ENCODE data around the gene DNAH12.

The DNAH12 gene

GRCh38 chr3:57287205-57287604, 256.9 kb downstream of the DNAH12 start:
- no peak overlapping the region for H3K4me2 ChIP-seq
- no peak overlapping the region for H2AFZ ChIP-seq (ENCODE audit: low read depth)
- H3K4me1 ChIP-seq (ENCODE audit: low read depth, poor library complexity, severe bottlenecking): no peaks in the 10 kb centered on the region
- no peak overlapping the region for H3K4me3 ChIP-seq (IDR thresholded peaks at IDR 0.05; ENCODE audit: insufficient read depth, low read depth, low read length)
- TF ChIP-seq CTCF (conservative IDR thresholded peaks at IDR 0.05; ENCODE audit: low read depth, low read length): no peak
- no peaks in the 10 kb centered on the region for H3K36me3 ChIP-seq (ENCODE audit: insufficient read depth)
- H3K9ac ChIP-seq: no peak overlapping the region
- no peaks in the 10 kb centered on the region for H3K79me2 ChIP-seq (ENCODE audit: insufficient read depth, low read depth)
- no peaks in the 10 kb centered on the region for H4K20me1 ChIP-seq (ENCODE audit: insufficient read depth)
- no peak overlapping the region for H3K27ac ChIP-seq
- H3K27me3 ChIP-seq (ENCODE audit: insufficient read depth, low read depth): no peaks in the 10 kb centered on the region

GRCh38 chr3:57283334-57283733, 260.8 kb downstream of the DNAH12 start:
- no peaks in the 10 kb centered on the region for H3K36me3 ChIP-seq (ENCODE audit: insufficient read depth)
- H3K27me3 ChIP-seq (ENCODE audit: insufficient read depth, low read depth): no peaks in the 10 kb centered on the region
- no peak overlapping the region for H3K9ac ChIP-seq
- H3K4me3 ChIP-seq (IDR thresholded peaks at IDR 0.05; ENCODE audit: insufficient read depth, low read depth, low read length): no peak overlapping the region
- H3K27ac ChIP-seq: no peak overlapping the region
- no peak overlapping the region for H2AFZ ChIP-seq (ENCODE audit: low read depth)
- no peaks in the 10 kb centered on the region for H3K79me2 ChIP-seq (ENCODE audit: insufficient read depth, low read depth)
- no peak overlapping the region for H3K4me2 ChIP-seq
- H3K4me1 ChIP-seq (ENCODE audit: low read depth, poor library complexity, severe bottlenecking): no peaks in the 10 kb centered on the region
- no peaks in the 10 kb centered on the region for H4K20me1 ChIP-seq (ENCODE audit: insufficient read depth)
- TF ChIP-seq CTCF (conservative IDR thresholded peaks at IDR 0.05; ENCODE audit: low read depth, low read length): no peak

GRCh38 chr3:57281715-57282114, 262.4 kb downstream of the DNAH12 start:
- Histone ChIP-seq H3K36me3 (ENCODE audit: insufficient read depth) (no peaks in the 10 kb centered on the region), H3K27me3 (ENCODE audit: insufficient read depth, low read depth) (no peaks in the 10 kb centered on the region), H3K4me1 (ENCODE audit: low read depth, poor library complexity, severe bottlenecking) (no peaks in the 10 kb centered on the region), H3K79me2 (ENCODE audit: insufficient read depth, low read depth) (no peaks in the 10 kb centered on the region), H4K20me1 (ENCODE audit: insufficient read depth) (no peaks in the 10 kb centered on the region), H2AFZ (ENCODE audit: low read depth) (no peak overlapping the region), H3K4me3 (IDR thresholded peaks at IDR 0.05; ENCODE audit: insufficient read depth, low read depth, low read length) (no peak overlapping the region), H3K4me2 (no peak overlapping the region), H3K9ac (no peak overlapping the region), H3K27ac (no peak overlapping the region)
- no peak for TF ChIP-seq CTCF (conservative IDR thresholded peaks at IDR 0.05; ENCODE audit: low read depth, low read length)

- H3K4me1 ChIP-seq (ENCODE audit: low read depth, poor library complexity, severe bottlenecking): no peaks in the 10 kb centered on the region
- no peak overlapping the region for H3K27ac ChIP-seq
- H3K36me3 ChIP-seq (ENCODE audit: insufficient read depth): no peaks in the 10 kb centered on the region
- H3K9ac ChIP-seq: no peak overlapping the region
- H3K79me2 ChIP-seq (ENCODE audit: insufficient read depth, low read depth): no peaks in the 10 kb centered on the region
- no peaks in the 10 kb centered on the region for H3K27me3 ChIP-seq (ENCODE audit: insufficient read depth, low read depth)
- no peak for TF ChIP-seq CTCF (conservative IDR thresholded peaks at IDR 0.05; ENCODE audit: low read depth, low read length)
- no peaks in the 10 kb centered on the region for H4K20me1 ChIP-seq (ENCODE audit: insufficient read depth)
- H3K4me3 ChIP-seq (IDR thresholded peaks at IDR 0.05; ENCODE audit: insufficient read depth, low read depth, low read length): no peak overlapping the region
- no peak overlapping the region for H3K4me2 ChIP-seq
- no peak overlapping the region for H2AFZ ChIP-seq (ENCODE audit: low read depth)
Observed at GRCh38 chr3:57279685-57280084, 264.5 kb downstream of the DNAH12 start.

GRCh38 chr3:57278237-57278636, 265.9 kb downstream of the DNAH12 start:
- H3K36me3 ChIP-seq (ENCODE audit: insufficient read depth): no peaks in the 10 kb centered on the region

More at GRCh38 chr3:57278237-57278636, 265.9 kb downstream of the DNAH12 start:
- no peaks in the 10 kb centered on the region for H3K27me3 ChIP-seq (ENCODE audit: insufficient read depth, low read depth)
- no peaks in the 10 kb centered on the region for H4K20me1 ChIP-seq (ENCODE audit: insufficient read depth)
- H3K4me1 ChIP-seq (ENCODE audit: low read depth, poor library complexity, severe bottlenecking): no peaks in the 10 kb centered on the region
- no peak for TF ChIP-seq CTCF (conservative IDR thresholded peaks at IDR 0.05; ENCODE audit: low read depth, low read length)
- no peak overlapping the region for H3K4me3 ChIP-seq (IDR thresholded peaks at IDR 0.05; ENCODE audit: insufficient read depth, low read depth, low read length)
- no peaks in the 10 kb centered on the region for H3K79me2 ChIP-seq (ENCODE audit: insufficient read depth, low read depth)
- no peak overlapping the region for H3K9ac ChIP-seq
- H3K4me2 ChIP-seq: no peak overlapping the region
- no peak overlapping the region for H2AFZ ChIP-seq (ENCODE audit: low read depth)
- H3K27ac ChIP-seq: no peak overlapping the region
